Hematopoietic multipotent progenitor cell treated with erythropoietin and hydrocortisone succinate and interleukin-3 and kit ligand, for 6 days (in vitro differentiated cells): ENCODE measurements around the gene PTPRD.

ENCODE experiments used
- DNase-seq: peaks from one replicate; pipeline ENCODE4 v3.0.0-alpha.2; 2015

The PTPRD gene

GRCh38 chr9:8531826-8532415 is 2080.9 kb downstream of the PTPRD start:
- DNase-seq = no peak

- no peak for DNase-seq
Observed at GRCh38 chr9:8521112-8521511, 2091.7 kb downstream of the PTPRD start.

GRCh38 chr9:8515748-8516147 is 2097.1 kb downstream of the PTPRD start:
- DNase-seq = no peak

GRCh38 chr9:8514760-8515159 is 2098.0 kb downstream of the PTPRD start:
- DNase-seq = no peak

- DNase-seq = no peak
Observed at GRCh38 chr9:8508671-8509290, 2104.0 kb downstream of the PTPRD start.

GRCh38 chr9:8494571-8494970 is 2118.2 kb downstream of the PTPRD start:
- peak; percentile 35 for DNase-seq

GRCh38 chr9:8492679-8493078 is 2120.1 kb downstream of the PTPRD start:
- DNase-seq = no peak

- DNase-seq = no peak
Observed at GRCh38 chr9:8492024-8492423, 2120.8 kb downstream of the PTPRD start.

- no peak for DNase-seq
Observed at GRCh38 chr9:8491563-8491962, 2121.2 kb downstream of the PTPRD start.

GRCh38 chr9:8489835-8490234 is 2123.0 kb downstream of the PTPRD start:
- DNase-seq = no peak

GRCh38 chr9:8486095-8486494 is 2126.7 kb downstream of the PTPRD start:
- peak; percentile 63 for DNase-seq

GRCh38 chr9:8484597-8485191 is 2128.1 kb downstream of the PTPRD start:
- no peak for DNase-seq

- DNase-seq = no peak
Observed at GRCh38 chr9:8477450-8477849, 2135.4 kb downstream of the PTPRD start.

GRCh38 chr9:8474937-8475336 is 2137.9 kb downstream of the PTPRD start:
- DNase-seq = no peak

GRCh38 chr9:8473244-8474020 is 2139.4 kb downstream of the PTPRD start:
- DNase-seq = no peak

- no peak for DNase-seq
Observed at GRCh38 chr9:8468045-8468637, 2144.7 kb downstream of the PTPRD start.

- DNase-seq = no peak
Observed at GRCh38 chr9:8457816-8458215, 2155.0 kb downstream of the PTPRD start.

- no peak for DNase-seq
Observed at GRCh38 chr9:8457055-8457454, 2155.7 kb downstream of the PTPRD start.

GRCh38 chr9:8456344-8456743 is 2156.5 kb downstream of the PTPRD start:
- no peak for DNase-seq

- no peak for DNase-seq
Observed at GRCh38 chr9:8450810-8451545, 2161.8 kb downstream of the PTPRD start.

- DNase-seq = no peak
Observed at GRCh38 chr9:8448226-8448625, 2164.6 kb downstream of the PTPRD start.

- no peak for DNase-seq
Observed at GRCh38 chr9:8447601-8448000, 2165.2 kb downstream of the PTPRD start.

- DNase-seq = no peak
Observed at GRCh38 chr9:8437876-8438275, 2174.9 kb downstream of the PTPRD start.
